NCI-H2107 (cell line): ENCODE measurements around the gene ABCA1.
"Not testable (repeated sequence)": the region's sequence is repeated elsewhere in the genome, so short reads cannot be mapped to it uniquely, and the experiment has no call there.

Source experiments
- DNase-seq: peaks from one replicate; lab custom pipeline; 2025; lab: John Stamatoyannopoulos, UW

ABCA1 gene

GRCh38 chr9:104868687-104869404 lies 59.1 kb downstream of the ABCA1 start:
- peak; percentile 61 for DNase-seq

GRCh38 chr9:104868303-104868686 lies 59.7 kb downstream of the ABCA1 start:
- DNase-seq = no peak

- no peak for DNase-seq
Observed at GRCh38 chr9:104866191-104866590, 61.8 kb downstream of the ABCA1 start.

DNA sequence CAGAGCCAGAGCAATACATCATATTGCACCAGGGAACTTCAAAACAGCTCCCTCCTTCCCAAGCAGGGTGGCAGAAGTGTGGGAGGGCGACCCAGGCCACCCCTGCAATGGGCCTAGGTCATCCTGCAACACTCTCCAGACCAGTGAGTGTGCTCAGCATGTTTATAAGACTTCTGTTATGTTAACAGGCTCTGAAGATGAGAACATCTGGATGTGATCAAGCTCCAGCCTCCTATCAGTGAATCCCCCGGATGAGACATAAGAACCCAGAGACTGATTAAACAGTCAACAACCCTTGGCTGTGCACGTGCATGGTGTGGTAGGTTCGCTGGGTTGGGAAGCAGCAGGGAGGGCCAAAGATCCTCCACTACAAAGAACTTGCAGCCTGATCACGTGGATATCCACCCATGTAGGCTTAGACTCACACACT lies 63.3 kb downstream of the ABCA1 start:
- no peak for DNase-seq

DNA sequence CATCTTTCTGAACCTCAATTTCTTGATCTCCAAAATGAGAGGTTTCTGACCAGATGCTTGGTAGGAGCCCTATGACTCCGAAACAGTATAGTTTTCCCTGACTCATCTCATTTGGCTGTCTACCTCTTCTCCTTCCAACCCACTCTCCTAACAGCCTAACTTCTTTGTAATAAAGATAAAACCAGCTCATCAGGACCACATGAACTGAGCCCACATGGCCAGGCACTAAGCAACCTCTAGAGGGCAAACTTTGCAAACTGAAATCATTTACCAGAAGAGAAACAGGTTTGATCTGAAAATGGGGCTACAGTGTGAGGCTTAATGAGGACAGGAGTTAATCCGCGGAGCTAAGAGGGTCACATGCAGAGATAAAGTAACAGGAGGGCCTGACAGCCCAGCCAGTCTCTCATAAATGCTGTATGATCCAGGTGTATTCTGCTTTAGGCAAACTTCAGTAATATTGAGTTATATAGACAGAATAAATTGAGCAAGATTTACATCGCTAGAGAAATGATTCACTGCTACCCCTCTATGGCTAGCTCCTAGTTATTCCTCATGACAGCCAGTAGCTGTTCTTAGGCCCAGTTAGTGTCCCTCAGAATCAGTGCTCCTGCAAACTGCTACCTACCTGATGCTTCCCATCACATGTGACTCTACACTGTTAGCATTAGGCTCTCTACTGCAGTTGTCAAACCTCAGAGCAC lies 64.6 kb downstream of the ABCA1 start:
- peak; percentile 54 for DNase-seq

GRCh38 chr9:104861397-104861796 lies 66.6 kb downstream of the ABCA1 start:
- DNase-seq = peak; percentile 50

- DNase-seq = no peak
Observed at GRCh38 chr9:104860263-104860662, 67.7 kb downstream of the ABCA1 start.

- no peak for DNase-seq
Observed at GRCh38 chr9:104858846-104859245, 69.1 kb downstream of the ABCA1 start.

DNA sequence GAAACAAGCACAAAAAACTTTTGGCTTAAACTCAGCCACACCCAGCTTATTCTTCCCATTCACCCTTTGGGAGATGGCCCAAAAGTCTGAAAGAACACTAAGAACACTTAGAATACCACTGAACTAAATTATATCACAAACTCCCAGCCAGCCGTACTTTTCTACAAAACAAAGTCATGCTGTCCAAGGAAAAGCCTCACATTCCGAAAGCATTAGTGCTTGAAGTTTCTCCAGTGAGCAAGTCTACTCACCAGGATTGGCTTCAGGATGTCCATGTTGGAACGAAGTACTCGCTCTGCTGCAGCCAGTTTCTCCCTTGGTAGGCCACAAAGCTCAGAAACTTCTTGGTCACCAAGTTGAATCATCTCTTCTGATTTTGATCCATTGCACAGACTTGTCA lies 69.7 kb downstream of the ABCA1 start:
- DNase-seq = no peak

DNA sequence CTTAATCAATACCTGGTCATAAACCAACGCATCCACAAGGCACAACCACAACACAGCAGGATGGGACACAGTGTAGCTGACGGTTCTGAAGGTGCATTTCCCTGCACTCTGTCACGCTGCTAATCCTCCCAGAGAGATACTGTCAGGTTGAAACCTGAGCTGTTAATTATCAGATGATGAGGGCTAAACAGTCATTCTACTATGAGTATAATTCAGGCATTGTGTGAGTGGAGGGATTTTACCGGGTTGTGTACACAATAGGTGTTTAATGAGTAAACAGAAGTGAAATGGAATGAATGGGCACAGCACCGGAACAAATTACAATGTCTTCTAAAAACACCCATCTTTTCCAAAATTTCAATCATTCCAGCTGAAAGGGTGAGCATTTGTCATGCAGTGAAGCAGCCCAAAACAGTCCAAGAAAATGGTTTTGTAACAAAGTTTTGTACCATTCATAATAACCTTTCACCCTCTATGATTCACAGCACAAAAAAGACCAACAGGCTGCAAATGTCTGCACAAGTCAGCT lies 71.5 kb downstream of the ABCA1 start:
- DNase-seq = peak; percentile 25

- no peak for DNase-seq
Observed at GRCh38 chr9:104855807-104856206, 72.1 kb downstream of the ABCA1 start.

DNA sequence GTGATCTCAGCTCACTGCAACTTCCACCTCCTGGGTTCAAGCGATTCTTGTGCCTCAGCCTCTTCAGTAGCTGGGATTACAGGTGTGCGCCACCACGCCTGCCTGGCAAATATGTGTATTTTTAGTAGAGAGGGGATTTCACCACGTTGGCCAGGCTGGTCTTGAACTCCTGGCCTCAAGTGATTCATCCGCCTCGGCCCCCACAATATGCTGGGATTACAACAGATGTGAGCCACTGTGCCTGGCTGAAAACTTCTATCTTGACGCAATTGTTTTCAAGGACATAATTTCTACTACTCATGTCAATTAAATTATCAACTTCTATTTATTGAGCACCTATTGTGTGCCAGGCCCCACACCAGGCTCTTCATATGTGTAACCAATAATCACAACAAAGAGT lies 72.7 kb downstream of the ABCA1 start:
- not testable (repeated sequence) for DNase-seq

DNA sequence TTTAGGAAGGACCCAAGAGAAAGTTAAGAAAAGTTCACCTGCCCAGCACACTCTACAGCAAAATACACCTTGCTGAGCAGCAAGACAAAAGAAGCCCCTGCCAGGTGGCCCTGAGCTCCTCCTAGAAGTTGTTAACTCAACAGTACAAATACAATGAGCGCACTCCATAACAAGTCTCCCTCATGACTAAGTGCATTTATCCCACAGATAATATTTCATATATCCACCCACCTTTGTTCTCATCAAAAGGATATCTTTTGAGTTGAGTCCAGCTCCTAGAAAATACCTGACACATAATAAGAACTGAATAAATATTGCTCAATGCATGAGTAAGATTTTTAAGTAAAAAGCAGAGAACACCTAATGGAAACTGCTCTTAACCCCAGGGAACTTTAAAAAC lies 73.3 kb downstream of the ABCA1 start:
- DNase-seq = no peak

GRCh38 chr9:104853683-104854082 lies 74.3 kb downstream of the ABCA1 start:
- DNase-seq = no peak

GRCh38 chr9:104853159-104853558 lies 74.8 kb downstream of the ABCA1 start:
- no peak for DNase-seq

GRCh38 chr9:104851546-104851920 lies 76.4 kb downstream of the ABCA1 start:
- no peak for DNase-seq

DNA sequence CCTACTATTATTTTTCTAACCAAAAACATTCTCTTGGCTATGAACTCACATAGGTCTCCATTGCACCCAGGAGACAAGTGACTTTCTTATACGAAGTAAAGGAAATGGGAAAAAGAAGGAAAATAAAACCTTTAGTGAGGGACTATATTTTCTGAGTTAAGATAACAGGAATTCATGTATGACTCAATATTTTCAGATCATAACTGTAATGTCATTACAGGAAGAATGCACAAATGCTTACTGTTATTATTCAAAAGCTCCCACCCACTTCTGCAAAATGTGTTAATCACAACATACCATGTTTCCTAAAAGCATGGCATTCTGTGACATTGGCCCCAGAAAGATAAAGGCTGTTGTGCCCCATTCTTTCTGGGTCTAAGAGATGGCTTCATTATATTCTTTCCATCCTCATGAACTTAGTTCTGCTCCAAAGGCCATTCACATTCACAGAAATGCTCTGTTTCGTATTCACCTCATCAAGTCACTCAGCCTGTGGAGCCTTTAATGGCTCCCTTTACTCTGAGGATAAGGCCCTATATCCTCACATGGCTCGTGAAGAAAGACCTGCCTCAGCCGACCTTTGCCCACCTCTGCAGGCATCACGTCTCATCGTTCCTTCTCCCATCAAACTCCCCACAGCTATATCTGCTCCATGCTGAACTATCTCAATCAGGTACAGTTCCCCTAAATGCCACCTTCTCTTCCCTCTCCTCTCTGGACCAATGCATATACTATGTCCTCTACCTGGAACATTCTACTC lies 77.0 kb downstream of the ABCA1 start:
- no peak for DNase-seq

GRCh38 chr9:104849023-104849422 lies 78.9 kb downstream of the ABCA1 start:
- no peak for DNase-seq

GRCh38 chr9:104844710-104845109 lies 83.2 kb downstream of the ABCA1 start:
- no peak for DNase-seq

DNA sequence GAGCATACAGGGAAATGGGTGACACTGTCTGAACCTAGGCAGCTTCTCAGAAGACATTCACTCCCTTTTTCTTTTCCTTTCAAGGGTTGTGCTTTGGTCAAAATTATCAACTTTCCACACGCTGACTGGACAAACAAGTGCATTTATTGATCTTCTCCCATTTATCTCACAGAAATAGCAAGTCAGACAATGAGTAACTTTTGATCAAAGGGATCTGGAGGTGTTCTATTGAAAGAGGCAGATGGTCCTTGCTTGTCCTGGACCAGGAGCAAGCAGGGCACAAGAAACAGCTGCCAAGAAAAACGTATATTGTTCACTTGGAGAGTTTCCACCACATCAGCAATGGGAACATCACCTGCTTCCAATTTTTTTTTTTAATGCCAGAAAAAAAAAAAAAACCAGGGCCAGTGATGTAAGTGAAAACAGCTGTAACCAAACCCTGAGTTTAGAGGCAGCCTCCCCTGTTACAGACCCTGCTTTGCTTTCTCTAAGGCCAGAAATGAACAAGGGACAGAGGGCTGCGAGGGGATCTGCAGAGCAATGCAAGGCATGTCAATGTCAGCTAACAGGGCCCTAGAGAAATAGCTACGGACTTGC lies 84.2 kb downstream of the ABCA1 start:
- no peak for DNase-seq

DNA sequence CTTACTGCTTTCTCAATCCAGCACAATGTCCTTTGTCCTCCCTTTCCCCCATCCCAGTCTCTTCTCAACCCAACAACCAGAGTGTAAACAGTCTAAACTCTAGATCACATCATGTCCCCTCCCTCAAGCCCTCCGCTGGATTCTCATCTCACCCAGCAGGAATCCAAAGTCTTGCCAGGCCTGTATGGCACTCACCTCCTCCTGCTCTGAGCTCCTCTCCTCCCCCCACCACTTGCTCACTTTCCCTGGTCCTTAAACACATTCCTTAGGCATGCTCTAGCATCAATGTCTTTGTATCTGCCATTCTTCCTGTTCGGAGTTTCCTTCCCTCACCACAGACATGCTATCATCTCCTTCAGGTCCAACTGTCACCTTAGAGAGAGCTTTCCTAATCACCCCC lies 85.3 kb downstream of the ABCA1 start:
- DNase-seq = no peak

- no peak for DNase-seq
Observed at GRCh38 chr9:104841601-104842141, 86.3 kb downstream of the ABCA1 start.
